Forelimb muscle (tissue), 1 donor: Measurements from ENCODE around the gene NOS2. TPM values are rescaled to one million over a fixed set of nuclear protein-coding genes. Genes with fewer than 3 reads are reported as not detected.
"Not testable (repeated sequence)": the region's sequence is repeated elsewhere in the genome, so short reads cannot be mapped to it uniquely, and the experiment has no call there.

Source experiments
- DNase-seq: peaks from one replicate; pipeline ENCODE4 v3.0.0-alpha.2; 2013; ENCODE audit warnings: low read depth
- polyA plus RNA-seq: library from polyadenylated mRNA; unstranded; fragments of 120-200 nt; gene quantifications from one replicate; pipeline ENCODE4 v1.2.1, GENCODE V29; 2013; ENCODE audit not compliant: insufficient read length

Gene NOS2
- polyA plus RNA-seq, 1 donor: 2.3 TPM

DNA sequence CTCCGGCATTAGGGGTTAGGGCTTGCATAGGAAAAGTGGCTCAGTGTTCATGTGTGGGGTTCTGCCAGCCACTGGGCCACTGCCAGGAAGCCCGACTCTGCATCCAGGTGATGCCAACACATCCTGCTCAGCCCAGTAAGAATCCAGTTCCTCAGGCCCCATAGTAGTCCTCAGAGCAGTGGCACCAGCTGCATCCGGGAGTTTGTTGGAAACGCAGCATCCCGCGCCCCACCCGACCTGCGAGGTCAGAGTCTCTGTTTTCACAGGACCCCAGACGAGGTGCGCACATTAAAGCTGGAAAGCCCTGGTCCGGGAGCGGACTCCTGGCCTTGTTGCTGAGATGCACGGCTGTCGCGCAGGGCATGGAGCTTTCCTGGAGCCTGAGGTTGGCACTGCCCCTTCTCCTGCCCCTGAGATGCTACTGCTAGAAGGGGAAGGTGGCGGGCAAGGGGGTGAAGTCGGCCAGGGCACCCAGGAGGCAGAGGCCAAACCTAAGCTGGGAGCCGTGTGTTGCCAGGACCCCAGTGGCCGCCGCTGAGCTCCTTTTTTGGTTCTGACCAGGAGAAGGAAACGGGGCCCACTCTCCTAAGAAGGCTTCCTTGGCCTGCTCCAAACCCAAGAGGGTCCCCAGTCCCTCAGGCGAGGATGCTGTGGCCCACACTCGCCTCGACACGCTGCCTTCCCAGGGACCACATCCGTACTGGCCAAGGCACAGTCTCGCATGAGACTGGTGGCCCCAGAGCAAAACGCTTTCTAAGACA, 44.4 kb downstream of the NOS2 start:
- DNase-seq: no peak

DNA sequence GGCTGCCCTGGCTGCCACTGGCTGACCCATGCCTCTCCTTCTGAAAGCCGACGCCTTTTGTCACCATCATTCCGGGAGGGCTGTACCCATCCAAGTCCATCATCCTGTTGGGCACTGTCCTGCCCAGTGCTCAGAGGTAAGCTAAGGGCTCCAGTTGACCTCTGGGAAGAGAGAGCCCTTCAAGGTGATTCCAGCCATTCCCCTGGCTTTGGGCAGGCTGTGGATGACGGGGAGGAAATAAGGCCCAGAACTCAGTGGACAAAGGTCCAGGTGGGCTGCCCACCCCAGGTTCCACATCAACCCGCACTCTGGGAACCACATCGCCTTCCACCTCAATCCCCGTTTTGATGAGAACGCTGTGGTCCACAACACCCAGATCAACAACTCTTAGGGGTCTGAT, 45.8 kb downstream of the NOS2 start:
- no peak for DNase-seq

GRCh38 chr17:27753726-27754125, 46.6 kb downstream of the NOS2 start:
- not testable (repeated sequence) for DNase-seq

DNA sequence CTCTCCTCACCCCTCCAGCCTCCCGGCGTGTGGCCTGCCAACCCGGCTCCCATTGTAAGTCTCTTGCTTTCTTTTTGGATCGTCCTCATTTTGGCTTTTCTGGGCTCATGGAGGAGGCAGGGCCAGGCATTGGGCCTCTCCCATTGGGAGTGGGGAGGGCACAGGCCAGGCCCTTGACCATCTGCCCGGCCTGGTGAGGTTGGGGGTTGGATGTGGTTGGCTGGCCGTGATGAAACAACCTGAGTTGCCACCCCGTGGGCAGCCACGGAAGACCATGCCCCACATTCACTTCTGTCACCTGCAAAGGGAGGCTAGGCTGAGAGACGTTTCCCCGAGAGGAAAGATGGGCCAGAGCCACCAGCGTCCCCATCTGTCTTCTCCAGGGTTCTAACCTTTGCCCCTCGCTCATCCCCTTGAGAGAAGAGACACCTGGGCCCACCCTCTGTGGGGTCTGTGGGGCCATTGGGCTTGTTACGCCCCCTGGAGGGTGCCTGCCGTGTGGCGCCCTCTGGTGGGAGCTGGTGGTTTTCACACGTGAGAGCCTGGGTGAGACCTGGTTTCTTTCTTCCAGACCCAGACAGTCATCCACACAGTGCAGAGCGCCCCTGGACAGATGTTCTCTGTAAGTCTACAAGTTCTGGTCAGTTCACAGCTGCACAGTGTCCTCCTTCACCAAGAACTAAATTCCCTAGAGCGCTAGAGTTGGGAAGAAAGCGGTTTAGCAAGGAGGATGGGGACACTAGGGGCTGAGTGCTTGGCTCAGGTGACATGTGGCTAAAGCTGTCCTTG, 47.3 kb downstream of the NOS2 start:
- DNase-seq: not testable (repeated sequence)

DNA sequence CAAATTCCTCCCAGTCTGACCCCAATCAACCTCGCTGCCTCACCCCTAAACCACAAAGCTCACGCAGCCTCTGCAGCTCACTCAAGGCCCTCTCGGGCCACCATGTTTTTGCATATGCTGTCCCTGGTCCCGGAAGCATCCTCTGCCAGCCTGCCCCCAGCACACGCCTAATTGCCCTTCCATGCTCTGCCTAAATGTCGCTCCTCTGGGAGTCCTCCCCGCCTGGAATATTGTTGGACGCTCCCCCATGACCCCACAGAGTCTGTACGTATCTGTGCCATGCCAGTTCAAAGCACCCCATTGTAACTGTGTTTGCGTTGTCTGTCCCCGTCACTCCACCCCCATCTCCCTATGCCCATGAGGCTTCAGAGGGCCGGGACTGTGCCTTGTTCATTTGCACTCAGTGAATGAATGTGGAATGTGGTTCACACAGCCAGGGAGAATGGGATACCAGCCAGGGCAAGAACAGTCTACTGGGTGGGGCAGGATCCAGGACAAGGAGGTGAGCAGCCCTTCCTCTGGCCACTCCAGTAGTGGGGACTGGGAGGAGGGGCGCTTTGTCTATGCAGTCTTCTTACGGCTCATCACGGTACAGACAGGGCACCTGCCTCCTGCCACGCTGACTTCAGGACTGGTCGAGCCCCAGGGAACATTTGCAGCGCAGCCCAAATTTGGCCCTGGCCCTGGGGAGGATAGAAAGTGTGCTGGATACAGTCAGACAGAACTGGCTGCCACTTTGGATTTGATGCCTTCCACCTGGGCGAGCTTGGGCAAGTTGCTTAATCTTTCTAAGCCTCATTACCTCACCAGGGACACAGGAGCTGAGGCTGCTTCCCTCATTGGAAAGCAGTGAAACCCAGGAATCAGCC, 48.5 kb downstream of the NOS2 start:
- DNase-seq: no peak

DNA sequence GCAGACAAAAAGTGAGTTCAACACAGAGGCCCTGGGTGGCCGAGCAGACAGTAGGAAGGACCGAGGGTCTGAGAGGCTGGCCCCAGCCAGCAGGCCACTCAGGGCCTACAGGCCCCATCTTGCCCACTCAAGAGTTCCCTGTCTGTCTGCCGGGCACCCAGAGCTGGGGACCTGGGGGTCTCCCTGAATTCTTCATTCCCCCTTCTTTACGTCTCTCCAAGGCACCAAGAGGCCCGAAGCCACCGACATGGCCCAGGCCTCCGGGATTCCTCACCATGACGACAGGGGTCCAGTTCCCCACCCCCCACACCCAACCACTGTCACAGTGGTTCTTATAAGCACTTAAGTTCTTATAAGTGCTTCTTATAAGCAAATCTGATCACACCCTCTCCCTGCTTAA, 49.2 kb downstream of the NOS2 start:
- no peak for DNase-seq

- DNase-seq: not testable (repeated sequence)
These were observed 50.7 kb downstream of the NOS2 start for GRCh38 chr17:27749562-27750150.

DNA sequence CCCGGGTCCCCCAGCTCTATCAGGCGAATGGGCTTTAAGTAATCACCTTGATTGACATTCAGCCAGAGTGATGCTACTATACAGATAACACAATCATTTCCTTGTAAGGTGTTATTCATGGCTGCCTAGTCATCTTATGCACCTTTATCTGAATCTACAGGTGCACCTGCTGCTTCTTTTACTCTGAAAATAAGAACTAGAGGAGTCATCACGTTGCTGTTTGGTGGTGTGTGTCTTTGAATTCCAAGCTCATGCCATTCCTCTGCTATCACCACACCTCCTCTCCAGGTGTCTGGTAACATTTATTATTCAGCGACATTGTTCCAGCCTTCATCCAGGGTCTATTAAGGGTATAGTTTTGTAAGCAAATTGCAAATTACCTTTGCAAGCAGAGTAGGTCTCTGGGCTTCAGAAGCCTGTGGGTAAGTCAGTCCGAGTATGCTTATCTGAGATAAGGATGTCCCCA, 51.9 kb downstream of the NOS2 start:
- DNase-seq: no peak

DNA sequence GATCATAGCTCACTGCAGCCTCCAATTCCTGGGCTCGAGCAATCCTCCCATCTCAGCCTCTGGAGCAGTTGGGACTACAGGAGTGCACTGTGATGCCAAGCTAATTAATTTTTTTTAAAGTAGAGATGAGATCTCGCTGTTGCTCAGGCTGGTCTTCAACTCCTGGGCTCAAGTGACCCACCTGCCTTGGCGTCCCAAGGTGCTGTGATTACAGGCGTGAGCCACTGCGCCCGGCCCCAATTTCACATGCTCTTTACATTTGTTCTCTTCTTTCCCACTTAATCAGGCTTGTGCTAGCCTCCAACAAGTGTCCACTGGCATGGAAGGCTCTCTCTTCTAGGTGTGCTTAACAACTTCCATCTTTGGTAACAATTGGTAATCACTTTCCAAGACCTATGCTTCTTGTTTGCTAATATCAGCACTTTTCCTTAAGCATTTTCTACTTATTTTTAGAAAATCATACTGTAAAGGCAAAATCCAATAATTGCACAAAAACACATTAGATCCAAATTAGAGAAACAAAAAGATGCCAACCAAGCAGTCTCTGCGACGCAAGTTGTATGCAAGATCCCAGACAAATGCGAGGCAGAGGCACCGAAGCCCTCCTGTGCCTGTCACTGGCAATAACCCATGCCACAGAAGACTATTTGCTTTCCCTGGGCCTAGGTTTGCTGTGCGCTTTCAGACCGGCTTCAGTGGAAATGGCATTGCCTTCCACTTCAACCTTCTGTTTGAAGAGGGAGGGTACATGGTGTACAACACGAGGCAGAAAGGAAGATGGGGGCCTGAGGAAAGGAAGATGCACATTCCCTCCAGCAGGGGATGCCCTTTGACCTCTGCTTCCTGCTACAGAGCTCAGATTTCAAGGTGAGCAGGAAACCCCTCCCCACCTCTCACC, 52.6 kb downstream of the NOS2 start:
- no peak for DNase-seq

DNA sequence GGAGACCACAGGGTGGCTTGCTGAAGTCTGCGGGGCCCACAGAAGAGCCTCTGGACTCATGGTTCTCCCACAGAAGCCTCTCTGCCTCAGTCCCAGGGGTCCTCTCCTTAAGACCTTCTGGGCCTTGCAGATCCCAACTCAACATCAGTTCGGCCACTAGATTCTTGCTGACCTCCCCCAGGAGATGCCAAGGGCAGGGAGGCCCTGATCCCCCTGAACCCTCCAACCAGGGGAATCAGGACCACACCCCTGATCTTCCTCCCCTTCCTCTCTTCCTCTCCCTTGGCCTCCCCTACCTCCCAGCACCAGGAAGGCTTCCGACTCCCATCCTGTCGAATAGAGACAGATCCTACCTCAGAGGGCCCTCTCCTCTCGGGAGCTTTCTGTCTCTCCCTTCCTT, 53.4 kb downstream of the NOS2 start:
- no peak for DNase-seq

DNA sequence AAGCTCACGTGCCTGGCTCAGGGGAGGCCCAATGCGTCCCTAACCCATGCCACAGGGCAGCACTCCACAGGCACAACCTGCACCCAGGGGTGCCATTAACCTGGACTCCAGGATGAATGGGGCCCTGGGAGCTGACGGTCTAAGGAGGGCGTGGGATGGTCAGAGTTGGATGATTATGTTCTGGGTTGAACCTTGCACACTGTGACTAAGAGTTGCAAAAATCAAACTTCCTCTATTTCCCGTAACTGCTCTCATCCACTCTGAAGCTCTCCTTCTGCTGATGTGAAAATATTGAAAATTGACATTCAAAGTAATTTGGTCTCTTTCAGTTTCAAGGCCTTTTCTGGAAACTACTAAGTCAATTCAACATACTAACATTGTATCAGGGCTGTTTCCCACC, 54.0 kb downstream of the NOS2 start:
- not testable (repeated sequence) for DNase-seq

GRCh38 chr17:27745207-27745830, 55.0 kb downstream of the NOS2 start:
- not testable (repeated sequence) for DNase-seq

DNA sequence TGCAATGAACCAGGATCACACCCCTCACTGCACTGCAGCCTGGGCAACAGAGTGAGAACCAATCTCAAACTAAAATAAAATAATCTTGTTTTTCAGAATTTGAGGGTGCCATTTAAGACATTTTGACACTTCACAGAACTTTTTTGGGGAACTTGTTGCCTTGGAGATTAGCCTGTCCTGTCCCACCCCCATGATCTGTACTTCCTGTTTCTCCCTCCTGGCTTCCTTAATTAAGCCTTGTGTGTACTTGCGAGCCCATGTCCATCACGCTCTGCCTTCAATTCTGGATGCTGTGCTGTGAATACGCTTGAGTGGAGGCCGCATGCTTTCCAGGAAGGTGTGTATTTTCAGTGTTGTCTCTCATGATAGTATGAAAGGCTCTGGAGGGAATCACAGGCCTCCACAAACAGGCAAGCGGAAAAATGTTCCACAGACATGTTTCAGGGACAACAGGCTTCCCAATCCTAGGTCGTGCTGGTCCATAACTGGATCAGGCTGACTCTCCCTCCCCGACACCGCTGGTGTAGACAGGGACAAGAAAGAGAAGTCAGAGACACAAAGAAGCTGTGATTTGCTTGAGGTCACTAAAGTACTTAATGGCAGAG, 56.9 kb downstream of the NOS2 start:
- no peak for DNase-seq

- DNase-seq: no peak
These were observed 58.3 kb downstream of the NOS2 start for GRCh38 chr17:27741971-27742575.

- no peak for DNase-seq
These were observed 58.9 kb downstream of the NOS2 start for GRCh38 chr17:27741361-27741861.

DNA sequence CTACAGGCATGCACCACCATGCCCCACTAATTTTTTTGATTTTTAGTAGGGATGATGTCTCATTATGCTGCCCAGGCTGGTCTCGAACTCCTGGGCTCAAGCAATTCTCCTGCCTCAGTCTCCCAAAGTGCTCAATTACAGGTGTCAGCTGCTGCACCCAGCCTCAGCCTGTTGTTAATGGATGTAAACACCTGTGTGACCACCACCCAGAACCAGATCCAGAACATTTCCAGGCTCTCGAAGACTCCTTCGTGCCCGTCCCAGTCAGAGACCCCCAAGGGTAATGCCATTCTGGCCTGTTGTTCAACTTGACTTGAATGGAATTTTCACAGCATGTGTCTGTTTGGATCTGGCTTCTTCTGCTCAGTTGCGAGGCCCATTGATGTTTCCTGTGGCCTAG, 59.8 kb downstream of the NOS2 start:
- DNase-seq: not testable (repeated sequence)

DNA sequence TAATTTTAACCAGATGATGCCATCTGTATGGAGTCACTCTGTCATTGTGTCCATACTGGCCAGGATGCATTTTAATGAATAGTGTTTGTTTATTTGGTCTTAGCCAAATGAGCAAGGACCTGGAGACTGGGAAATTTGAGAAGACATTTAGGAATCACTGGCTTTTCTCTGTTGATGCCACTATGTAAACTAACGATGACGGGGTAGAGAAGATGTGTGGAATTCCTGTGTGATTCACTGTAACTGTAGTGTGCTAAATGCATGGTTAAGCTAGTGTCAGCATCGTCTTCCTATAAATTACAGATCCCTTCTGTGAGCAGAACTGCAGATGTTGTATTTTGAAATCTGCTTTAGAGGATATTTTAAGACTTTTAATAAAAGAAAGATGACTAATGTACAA, 66.6 kb downstream of the NOS2 start:
- no peak for DNase-seq

GRCh38 chr17:27732746-27733145, 67.6 kb downstream of the NOS2 start:
- DNase-seq: not testable (repeated sequence)

DNA sequence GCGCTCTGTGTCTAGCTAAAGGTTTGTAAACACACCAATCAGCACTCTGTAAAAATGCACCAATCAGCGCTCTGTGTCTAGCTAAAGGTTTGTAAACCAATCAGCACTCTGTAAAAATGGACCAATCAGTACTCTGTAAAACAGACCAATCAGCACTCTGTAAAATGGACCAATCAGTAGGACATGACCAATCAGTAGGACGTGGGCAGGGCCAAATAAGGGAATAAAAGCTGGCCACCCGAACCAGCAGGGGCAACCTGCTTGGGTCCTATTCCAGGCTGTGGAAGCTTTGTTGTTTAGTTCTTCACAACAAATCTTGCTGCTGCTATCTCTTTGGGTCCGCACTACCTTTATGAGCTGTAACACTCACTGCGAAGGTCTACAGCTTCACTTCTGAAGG, 74.3 kb downstream of the NOS2 start:
- DNase-seq: not testable (repeated sequence)
